Osteoblast (primary cell): ENCODE data around the gene ADRA2C. TPM values are rescaled to one million over a fixed set of nuclear protein-coding genes. Genes with fewer than 3 reads are reported as not detected.

Experiments used
- DNase-seq: peaks from one replicate; pipeline ENCODE4 v3.0.0; 2011; ENCODE audit warnings: low spot score, mixed read lengths; ENCODE audit not compliant: insufficient read length; ENCODE audit errors: missing footprints
- H2AFZ ChIP-seq: 2 replicates; pipeline ENCODE4 v1.6.0; 2011; ENCODE audit warnings: mild to moderate bottlenecking, low read length
- H3K27ac ChIP-seq: 2 replicates; pipeline ENCODE4 v1.5.1; 2011; ENCODE audit warnings: mild to moderate bottlenecking, low read depth, low read length, moderate library complexity
- H3K27me3 ChIP-seq: 2 replicates; pipeline ENCODE4 v1.6.0; 2012; ENCODE audit warnings: mild to moderate bottlenecking, control low read depth, inconsistent platforms, low read length, moderate library complexity; ENCODE audit not compliant: insufficient read depth
- H3K36me3 ChIP-seq: 2 replicates; pipeline ENCODE4 v1.5.1; 2011; ENCODE audit warnings: mild to moderate bottlenecking, low read length, control low read depth, moderate library complexity; ENCODE audit not compliant: insufficient read depth
- H3K4me1 ChIP-seq: 2 replicates; pipeline ENCODE4 v1.5.1; 2011; ENCODE audit warnings: mild to moderate bottlenecking, low read length, control low read depth, moderate library complexity; ENCODE audit not compliant: insufficient read depth
- H3K4me2 ChIP-seq: 2 replicates; pipeline ENCODE4 v1.6.0; 2011; ENCODE audit warnings: mild to moderate bottlenecking, low read length; ENCODE audit not compliant: insufficient read depth
- H3K4me3 ChIP-seq: fragments of 200-600 bp; sonication (generic); 3 replicates; pipeline ENCODE4 v1.5.1; 2012; ENCODE audit warnings: mild to moderate bottlenecking, low read length, inconsistent platforms; ENCODE audit not compliant: insufficient read depth
- H3K79me2 ChIP-seq: 2 replicates; pipeline ENCODE4 v1.6.0; 2012; ENCODE audit warnings: mild to moderate bottlenecking, low read length, control low read depth, inconsistent platforms; ENCODE audit not compliant: insufficient read depth
- H3K9me3 ChIP-seq: 2 replicates; pipeline ENCODE4 v1.5.1; 2011; ENCODE audit warnings: low read depth, low read length, control low read depth
- H4K20me1 ChIP-seq: 2 replicates; pipeline ENCODE4 v1.6.0; 2012; ENCODE audit warnings: mild to moderate bottlenecking, low read length, control low read depth; ENCODE audit not compliant: insufficient read depth
- total RNA-seq: library from RNA; depleted of rRNA; stranded (reverse); fragments of >200 nt; gene quantifications from 2 replicates; pipeline ENCODE4 v1.2.3, GENCODE V29; 2012
- TF ChIP-seq, protein P1 (sequence below): IDR thresholded peaks from 2 replicates; pipeline ENCODE4 v1.5.1; 2011; ENCODE audit warnings: mild to moderate bottlenecking, low read depth, low read length, moderate library complexity; ENCODE audit errors: extremely low read depth

Gene ADRA2C
- total RNA-seq, 1 donor = 1.1 TPM

DNA sequence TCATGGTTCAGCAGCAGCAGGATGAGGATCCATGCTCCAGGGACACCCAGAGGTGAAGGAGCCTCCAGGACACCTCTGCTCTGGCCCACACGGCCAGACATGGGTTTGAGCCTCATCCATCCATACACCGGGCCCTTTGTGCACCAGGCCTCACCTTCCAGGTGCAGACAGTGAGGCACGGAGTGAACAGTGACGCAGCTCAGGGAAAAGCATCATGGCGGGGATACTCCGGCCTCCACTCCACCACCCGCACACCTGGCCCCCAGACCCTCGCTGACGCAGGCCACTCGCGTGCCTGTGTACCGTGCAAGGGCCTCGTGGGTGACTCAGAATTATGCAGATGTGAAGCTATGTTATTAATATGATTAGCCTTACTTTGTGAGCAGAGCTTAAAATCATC is 33.3 kb downstream of the ADRA2C start:
- Histone ChIP-seq H3K36me3 (no peaks in the 10 kb centered on the region), H3K79me2 (no peaks in the 10 kb centered on the region), H3K27ac (no peak overlapping the region), H3K4me2 (no peak overlapping the region), H3K27me3 (peaks cover 10% of the 10 kb centered on the region), H3K9me3 (no peaks in the 10 kb centered on the region), H2AFZ (no peak overlapping the region), H3K4me3 (no peak overlapping the region), H3K4me1 (no peaks in the 10 kb centered on the region), H4K20me1 (no peaks in the 10 kb centered on the region)
- TF ChIP-seq, protein P1, sequence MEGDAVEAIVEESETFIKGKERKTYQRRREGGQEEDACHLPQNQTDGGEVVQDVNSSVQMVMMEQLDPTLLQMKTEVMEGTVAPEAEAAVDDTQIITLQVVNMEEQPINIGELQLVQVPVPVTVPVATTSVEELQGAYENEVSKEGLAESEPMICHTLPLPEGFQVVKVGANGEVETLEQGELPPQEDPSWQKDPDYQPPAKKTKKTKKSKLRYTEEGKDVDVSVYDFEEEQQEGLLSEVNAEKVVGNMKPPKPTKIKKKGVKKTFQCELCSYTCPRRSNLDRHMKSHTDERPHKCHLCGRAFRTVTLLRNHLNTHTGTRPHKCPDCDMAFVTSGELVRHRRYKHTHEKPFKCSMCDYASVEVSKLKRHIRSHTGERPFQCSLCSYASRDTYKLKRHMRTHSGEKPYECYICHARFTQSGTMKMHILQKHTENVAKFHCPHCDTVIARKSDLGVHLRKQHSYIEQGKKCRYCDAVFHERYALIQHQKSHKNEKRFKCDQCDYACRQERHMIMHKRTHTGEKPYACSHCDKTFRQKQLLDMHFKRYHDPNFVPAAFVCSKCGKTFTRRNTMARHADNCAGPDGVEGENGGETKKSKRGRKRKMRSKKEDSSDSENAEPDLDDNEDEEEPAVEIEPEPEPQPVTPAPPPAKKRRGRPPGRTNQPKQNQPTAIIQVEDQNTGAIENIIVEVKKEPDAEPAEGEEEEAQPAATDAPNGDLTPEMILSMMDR = no peak
- no peak for DNase-seq

DNA sequence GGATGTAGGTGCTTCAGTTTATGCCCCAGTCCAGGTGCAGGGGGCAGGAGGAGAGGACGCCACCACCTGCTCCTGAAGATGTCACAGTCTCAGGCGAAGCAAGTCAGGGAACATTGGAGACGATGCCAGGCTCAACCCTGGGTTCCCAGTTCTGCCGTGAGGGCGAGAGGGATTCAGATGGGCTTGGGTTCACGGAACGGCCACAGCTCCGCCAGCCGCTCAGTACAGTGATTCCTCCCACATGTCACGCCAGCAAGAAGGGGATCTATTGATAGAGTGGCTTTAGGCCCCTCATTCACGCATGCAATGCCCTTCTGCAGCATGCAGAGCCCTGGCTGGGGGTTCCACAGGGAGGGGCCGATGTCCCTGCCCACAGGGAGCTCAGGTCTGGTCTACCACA is 34.2 kb downstream of the ADRA2C start:
- Histone ChIP-seq H2AFZ (no peak overlapping the region), H3K4me1 (no peaks in the 10 kb centered on the region), H3K27ac (no peak overlapping the region), H3K36me3 (no peaks in the 10 kb centered on the region), H3K9me3 (no peaks in the 10 kb centered on the region), H4K20me1 (no peaks in the 10 kb centered on the region), H3K4me3 (no peak overlapping the region), H3K4me2 (no peak overlapping the region), H3K27me3 (peaks cover 10% of the 10 kb centered on the region), H3K79me2 (no peaks in the 10 kb centered on the region)
- DNase-seq = no peak
- TF ChIP-seq, protein P1 = no peak

DNA sequence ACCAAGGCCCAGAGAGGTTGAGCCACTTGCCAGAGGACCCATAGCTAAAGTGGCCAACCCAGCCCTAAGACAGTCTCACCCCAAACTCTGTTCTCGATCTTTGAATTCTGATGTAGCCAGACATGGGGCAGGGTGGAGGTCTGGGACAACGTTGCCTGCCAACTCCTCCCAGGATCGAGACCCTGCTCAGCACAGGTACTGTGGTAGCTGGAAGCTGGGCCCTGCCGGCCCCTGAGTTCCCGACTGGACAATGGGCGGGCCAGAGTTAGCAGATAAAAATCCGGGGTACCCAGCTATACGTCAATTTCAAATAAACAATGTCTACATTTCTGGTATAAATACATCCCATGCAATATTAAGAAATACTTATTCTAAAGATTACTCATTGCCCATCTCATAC is 35.3 kb downstream of the ADRA2C start:
- TF ChIP-seq, protein P1 = no peak
- no peak overlapping the region for H3K4me3 ChIP-seq

DNA sequence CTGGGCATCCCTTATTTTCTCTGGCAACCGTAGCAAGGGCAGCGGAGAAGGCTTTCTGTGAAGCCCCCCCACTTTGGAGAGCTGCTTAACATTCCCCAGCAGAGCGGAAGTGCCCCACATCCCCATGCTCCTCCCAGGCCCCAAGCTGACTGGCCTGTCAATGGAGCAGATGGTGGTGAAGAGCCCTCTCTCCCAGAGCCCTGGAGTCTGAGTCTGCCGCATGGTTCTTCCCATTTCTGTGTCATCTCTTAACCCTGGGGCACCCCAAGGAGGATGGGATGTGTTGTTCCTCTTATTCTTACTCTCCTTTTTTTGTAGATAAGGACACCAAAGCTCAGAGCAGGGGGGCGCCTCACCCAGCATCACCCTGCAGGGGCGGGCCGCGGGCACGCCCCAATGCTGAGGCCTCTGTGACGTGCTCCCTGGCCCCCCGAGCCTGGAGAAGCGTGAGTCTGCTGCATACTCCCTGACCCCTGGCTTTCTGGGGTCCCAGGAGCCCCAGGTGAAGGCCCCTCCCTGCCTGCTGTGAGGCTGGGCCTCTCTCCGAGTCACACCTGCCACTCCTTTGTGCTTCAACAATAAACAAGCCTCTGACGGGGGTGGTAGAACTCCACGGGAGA is 35.9 kb downstream of the ADRA2C start:
- Histone ChIP-seq H3K9me3 (no peaks in the 10 kb centered on the region), H2AFZ (no peak overlapping the region), H3K27ac (no peak overlapping the region), H3K79me2 (no peaks in the 10 kb centered on the region), H3K4me3 (no peak overlapping the region), H3K27me3 (peaks cover 21% of the 10 kb centered on the region), H3K36me3 (no peaks in the 10 kb centered on the region), H3K4me2 (no peak overlapping the region), H4K20me1 (no peaks in the 10 kb centered on the region), H3K4me1 (no peaks in the 10 kb centered on the region)
- DNase-seq = no peak
- TF ChIP-seq, protein P1 = no peak

More for the DNA sequence above, 35.3 kb downstream of the ADRA2C start:
- no peak for DNase-seq
- no peak overlapping the region for H3K4me2 ChIP-seq
- H3K9me3 ChIP-seq = no peaks in the 10 kb centered on the region
- no peaks in the 10 kb centered on the region for H3K36me3 ChIP-seq
- no peaks in the 10 kb centered on the region for H3K4me1 ChIP-seq
- H3K27ac ChIP-seq = no peak overlapping the region
- H2AFZ ChIP-seq = no peak overlapping the region
- H4K20me1 ChIP-seq = no peaks in the 10 kb centered on the region
- H3K27me3 ChIP-seq = peaks cover 18% of the 10 kb centered on the region
- no peaks in the 10 kb centered on the region for H3K79me2 ChIP-seq
